Bronchial epithelial cell (primary cell): ENCODE data around the gene BRSK1. TPM values are rescaled to one million over a fixed set of nuclear protein-coding genes. Genes with fewer than 3 reads are reported as not detected.
A peak's percentile ranks its signal among the peaks of the same experiment; 100 is the strongest.

Experiments used
- DNase-seq: peaks from one replicate; pipeline ENCODE4 v3.0.0-alpha.2; 2010; ENCODE audit warnings: low read depth
- FAIRE-seq: peaks from 2 replicates; lab custom pipeline; 2011; peaks lifted over from hg19 to GRCh38; lab: Jason Lieb, UNC
- H3K27me3 ChIP-seq: 2 replicates; pipeline ENCODE4 v1.5.1; 2011; ENCODE audit warnings: low read length; ENCODE audit not compliant: control insufficient read depth, insufficient read depth
- H3K36me3 ChIP-seq: 2 replicates; pipeline ENCODE4 v1.5.1; 2011; ENCODE audit warnings: low read length; ENCODE audit not compliant: control insufficient read depth, insufficient read depth
- H3K4me3 ChIP-seq: 2 replicates; pipeline ENCODE4 v1.5.1; 2011; ENCODE audit warnings: mild to moderate bottlenecking, low read depth, low read length, control low read depth
- CTCF ChIP-seq: IDR thresholded peaks from 2 replicates; pipeline ENCODE4 v1.5.1; 2011; ENCODE audit warnings: mild to moderate bottlenecking, moderate library complexity, low read length, control low read depth, inconsistent platforms; ENCODE audit not compliant: insufficient read depth, severe bottlenecking
- total RNA-seq: library from RNA; depleted of rRNA; stranded (reverse); fragments of >200 nt; gene quantifications from 2 replicates; pipeline ENCODE4 v1.2.1, GENCODE V29; 2014

The BRSK1 gene
- total RNA-seq, 1 donor from 2014 or later: 0.53 TPM

- H3K27me3 ChIP-seq: peaks cover 4% of the 10 kb centered on the region
- TF ChIP-seq CTCF: no peak
Observed at GRCh38 chr19:55348317-55349034, 64.7 kb downstream of the BRSK1 start.

GRCh38 chr19:55350620-55351315 is 67.0 kb downstream of the BRSK1 start:
- DNase-seq (no peak), FAIRE-seq (peak; percentile 64)

More at GRCh38 chr19:55348317-55349034, 64.7 kb downstream of the BRSK1 start:
- DNase-seq (no peak), FAIRE-seq (no peak)
- Histone ChIP-seq H3K4me3 (no peak overlapping the region), H3K36me3 (peaks cover 10% of the 10 kb centered on the region)

DNA sequence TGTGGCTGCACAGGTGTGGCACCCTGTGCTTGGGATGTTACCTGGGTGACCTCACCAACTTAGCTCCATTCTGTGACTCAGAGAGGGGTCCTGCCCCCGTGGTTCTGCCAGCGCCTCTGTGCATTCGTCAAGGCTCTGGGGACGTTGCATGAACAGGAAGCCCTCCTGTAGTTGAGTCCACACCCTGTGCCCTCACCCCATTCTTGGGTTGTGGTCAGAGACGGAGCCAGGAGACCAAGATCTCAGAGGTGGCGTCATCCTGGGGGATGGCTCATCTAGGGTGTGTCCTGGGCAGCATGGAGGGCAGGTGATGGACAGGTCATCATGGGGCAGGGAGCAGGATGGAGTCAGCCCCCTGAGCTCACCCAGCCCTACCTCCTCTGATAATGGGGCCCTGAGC is 68.2 kb downstream of the BRSK1 start:
- peak; percentile 64 for FAIRE-seq
- Histone ChIP-seq H3K27me3 (peaks cover 4% of the 10 kb centered on the region), H3K36me3 (peaks cover 3% of the 10 kb centered on the region), H3K4me3 (no peak overlapping the region)
- TF ChIP-seq CTCF: no peak
- peak; percentile 55 for DNase-seq

More at GRCh38 chr19:55350620-55351315, 67.0 kb downstream of the BRSK1 start:
- Histone ChIP-seq H3K27me3 (peaks cover 4% of the 10 kb centered on the region), H3K4me3 (no peak overlapping the region), H3K36me3 (peaks cover 7% of the 10 kb centered on the region)
- TF ChIP-seq CTCF: no peak

DNA sequence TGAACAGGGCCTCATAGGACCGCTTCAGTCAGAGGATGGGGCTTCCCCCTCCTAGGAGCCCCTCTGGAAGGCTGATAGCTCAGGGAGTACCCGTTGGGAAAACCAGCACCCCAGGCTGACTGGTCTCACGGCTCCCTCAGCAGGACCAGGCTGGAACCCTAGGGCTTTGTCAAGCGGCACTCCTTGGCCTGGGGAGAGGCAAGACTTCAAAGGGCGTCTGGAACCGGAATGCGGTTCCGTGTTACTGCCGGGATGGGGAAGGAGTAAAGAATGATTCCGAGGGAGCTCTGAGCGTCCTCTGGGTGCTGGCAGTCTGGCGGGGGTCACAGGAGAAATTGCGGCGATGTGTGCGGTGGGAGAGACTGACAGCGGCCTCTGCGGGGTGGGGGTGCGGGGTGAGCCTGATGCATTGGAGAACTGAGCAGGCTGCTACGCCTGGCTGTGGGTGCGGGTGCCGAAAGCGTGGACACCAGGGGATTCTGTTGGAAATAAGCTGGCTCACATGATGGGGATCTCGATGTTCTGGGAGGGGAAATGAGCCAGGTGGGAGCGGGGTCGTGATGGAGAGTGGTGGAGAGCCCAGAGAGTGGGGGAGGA is 68.8 kb downstream of the BRSK1 start:
- Histone ChIP-seq H3K4me3 (no peak overlapping the region), H3K36me3 (no peaks in the 10 kb centered on the region), H3K27me3 (peaks cover 4% of the 10 kb centered on the region)
- no peak for DNase-seq
- no peak for FAIRE-seq
- no peak for TF ChIP-seq CTCF

DNA sequence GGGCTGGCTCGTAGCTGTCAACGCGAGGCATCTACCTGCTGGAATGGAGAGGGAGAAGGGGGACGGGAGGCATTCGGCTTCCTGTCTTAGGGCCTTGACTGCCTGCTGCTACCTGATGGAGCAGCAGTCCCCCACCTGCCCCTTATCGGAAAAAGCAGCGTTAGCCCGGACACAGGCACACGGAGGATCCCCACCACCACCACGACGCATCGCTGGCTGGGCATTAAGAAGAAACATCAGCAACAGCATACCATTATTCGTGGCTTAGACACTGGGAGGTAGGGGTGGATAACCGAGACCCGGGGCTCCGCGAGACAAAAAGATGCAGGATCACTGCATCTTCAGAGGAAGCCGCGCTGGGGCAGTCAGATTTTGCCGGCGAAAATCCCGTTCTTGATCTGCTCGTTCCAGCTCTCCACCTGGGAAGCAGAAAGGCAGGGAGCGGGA is 69.6 kb downstream of the BRSK1 start:
- FAIRE-seq (no peak), DNase-seq (no peak)
- peak overlapping the region; percentile 56 for H3K4me3 ChIP-seq
- TF ChIP-seq CTCF: no peak
- H3K27me3 ChIP-seq: peaks cover 4% of the 10 kb centered on the region
- H3K36me3 ChIP-seq: no peaks in the 10 kb centered on the region
